ENCODE data around the gene GABBR1.

DNA sequence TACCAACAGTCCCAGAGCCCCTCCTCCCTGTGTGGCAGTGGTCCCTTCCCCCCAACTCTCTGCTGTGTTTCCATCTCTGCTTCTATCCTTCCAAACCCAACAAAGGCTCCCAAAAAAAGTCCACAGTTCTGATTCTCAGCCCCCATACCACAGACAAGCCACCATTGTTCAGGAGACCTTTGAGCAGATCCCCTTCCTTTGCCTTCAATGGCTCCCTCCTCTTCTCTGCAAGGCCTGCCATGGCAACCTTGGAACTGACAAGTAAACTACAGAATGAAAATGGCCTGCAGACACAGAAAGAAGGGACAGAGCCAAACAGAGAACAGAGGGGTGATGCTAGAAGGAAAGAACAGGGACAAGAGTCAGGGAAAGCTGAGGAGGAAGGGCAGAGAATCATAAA lies 24.9 kb downstream of the GABBR1 start:
- TF ChIP-seq, protein P1, sequence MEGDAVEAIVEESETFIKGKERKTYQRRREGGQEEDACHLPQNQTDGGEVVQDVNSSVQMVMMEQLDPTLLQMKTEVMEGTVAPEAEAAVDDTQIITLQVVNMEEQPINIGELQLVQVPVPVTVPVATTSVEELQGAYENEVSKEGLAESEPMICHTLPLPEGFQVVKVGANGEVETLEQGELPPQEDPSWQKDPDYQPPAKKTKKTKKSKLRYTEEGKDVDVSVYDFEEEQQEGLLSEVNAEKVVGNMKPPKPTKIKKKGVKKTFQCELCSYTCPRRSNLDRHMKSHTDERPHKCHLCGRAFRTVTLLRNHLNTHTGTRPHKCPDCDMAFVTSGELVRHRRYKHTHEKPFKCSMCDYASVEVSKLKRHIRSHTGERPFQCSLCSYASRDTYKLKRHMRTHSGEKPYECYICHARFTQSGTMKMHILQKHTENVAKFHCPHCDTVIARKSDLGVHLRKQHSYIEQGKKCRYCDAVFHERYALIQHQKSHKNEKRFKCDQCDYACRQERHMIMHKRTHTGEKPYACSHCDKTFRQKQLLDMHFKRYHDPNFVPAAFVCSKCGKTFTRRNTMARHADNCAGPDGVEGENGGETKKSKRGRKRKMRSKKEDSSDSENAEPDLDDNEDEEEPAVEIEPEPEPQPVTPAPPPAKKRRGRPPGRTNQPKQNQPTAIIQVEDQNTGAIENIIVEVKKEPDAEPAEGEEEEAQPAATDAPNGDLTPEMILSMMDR (conservative IDR thresholded peaks at IDR 0.05) = no peak
- TF ChIP-seq EZH2 (IDR thresholded peaks at IDR 0.05; ENCODE audit: low read depth) = no peak
